Right lobe of liver (tissue), 4 donors: ENCODE measurements around the gene IGF1R.

ENCODE experiments used
- POLR2A ChIP-seq: fragments of 450-650 bp; IDR thresholded peaks from one replicate; pipeline ENCODE4 v1.6.1; 2017; ENCODE audit warnings: antibody characterized with exemption, mild to moderate bottlenecking
- TF ChIP-seq, protein P1 (sequence below), 4 donors: fragments of 200-600 bp in 3 of 4; fragments of 450-650 bp in 1 of 4; IDR thresholded peaks; one replicate each; pipeline versions ENCODE4 v1.5.1 to v1.8.0; 2016 to 2022; ENCODE audit warnings: antibody characterized with exemption in 4 of 4, mild to moderate bottlenecking in 2 of 4
- donor health status: DM: no; HTN: no; CAD: no.
- donor health status: DM: no; HTN: no; CAD: no.
- donor health status: DM: no; HTN: yes; CAD: no.

- TF ChIP-seq, protein P1, sequence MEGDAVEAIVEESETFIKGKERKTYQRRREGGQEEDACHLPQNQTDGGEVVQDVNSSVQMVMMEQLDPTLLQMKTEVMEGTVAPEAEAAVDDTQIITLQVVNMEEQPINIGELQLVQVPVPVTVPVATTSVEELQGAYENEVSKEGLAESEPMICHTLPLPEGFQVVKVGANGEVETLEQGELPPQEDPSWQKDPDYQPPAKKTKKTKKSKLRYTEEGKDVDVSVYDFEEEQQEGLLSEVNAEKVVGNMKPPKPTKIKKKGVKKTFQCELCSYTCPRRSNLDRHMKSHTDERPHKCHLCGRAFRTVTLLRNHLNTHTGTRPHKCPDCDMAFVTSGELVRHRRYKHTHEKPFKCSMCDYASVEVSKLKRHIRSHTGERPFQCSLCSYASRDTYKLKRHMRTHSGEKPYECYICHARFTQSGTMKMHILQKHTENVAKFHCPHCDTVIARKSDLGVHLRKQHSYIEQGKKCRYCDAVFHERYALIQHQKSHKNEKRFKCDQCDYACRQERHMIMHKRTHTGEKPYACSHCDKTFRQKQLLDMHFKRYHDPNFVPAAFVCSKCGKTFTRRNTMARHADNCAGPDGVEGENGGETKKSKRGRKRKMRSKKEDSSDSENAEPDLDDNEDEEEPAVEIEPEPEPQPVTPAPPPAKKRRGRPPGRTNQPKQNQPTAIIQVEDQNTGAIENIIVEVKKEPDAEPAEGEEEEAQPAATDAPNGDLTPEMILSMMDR (IDR thresholded peaks at IDR 0.05): no peak
- no peak for TF ChIP-seq POLR2A
These were observed 329.1 kb downstream of the IGF1R start for GRCh38 chr15:98977441-98977840.
